HG02943 (cell line): ENCODE results near the gene MAP7D2.

Source experiments
- ATAC-seq: cut with Tn5 transposase; IDR thresholded peaks from one replicate; pipeline ENCODE4 v1.9.1; 2021; ENCODE audit warnings: mild to moderate bottlenecking, low read depth, moderate library complexity; ENCODE audit not compliant: unreplicated experiment

The MAP7D2 gene

GRCh38 chrX:20053537-20053936 is 63.2 kb downstream of the MAP7D2 start:
- no peak for ATAC-seq

- ATAC-seq: no peak
Observed at GRCh38 chrX:20046864-20047263, 69.8 kb downstream of the MAP7D2 start.

- no peak for ATAC-seq
Observed at GRCh38 chrX:20046223-20046622, 70.5 kb downstream of the MAP7D2 start.

GRCh38 chrX:20042221-20042620 is 74.5 kb downstream of the MAP7D2 start:
- ATAC-seq: no peak

- ATAC-seq: no peak
Observed at GRCh38 chrX:20038966-20039365, 77.7 kb downstream of the MAP7D2 start.

- ATAC-seq: no peak
Observed at GRCh38 chrX:20037186-20037585, 79.5 kb downstream of the MAP7D2 start.

- no peak for ATAC-seq
Observed at GRCh38 chrX:20032201-20032600, 84.5 kb downstream of the MAP7D2 start.

- peak; percentile 79 for ATAC-seq
Observed at GRCh38 chrX:20029728-20030127, 87.0 kb downstream of the MAP7D2 start.

GRCh38 chrX:20028588-20028987 is 88.1 kb downstream of the MAP7D2 start:
- no peak for ATAC-seq

GRCh38 chrX:20026278-20026677 is 90.4 kb downstream of the MAP7D2 start:
- ATAC-seq: no peak

GRCh38 chrX:20019672-20020365 is 96.9 kb downstream of the MAP7D2 start:
- ATAC-seq: no peak

GRCh38 chrX:20016616-20016945 is 100.1 kb downstream of the MAP7D2 start:
- no peak for ATAC-seq

- ATAC-seq: no peak
Observed at GRCh38 chrX:20015945-20016615, 100.6 kb downstream of the MAP7D2 start.

GRCh38 chrX:20015422-20015821 is 101.3 kb downstream of the MAP7D2 start:
- peak; percentile 67 for ATAC-seq

GRCh38 chrX:20011608-20012007 is 105.1 kb downstream of the MAP7D2 start:
- no peak for ATAC-seq

- ATAC-seq: no peak
Observed at GRCh38 chrX:20007962-20008622, 108.6 kb downstream of the MAP7D2 start.

- no peak for ATAC-seq
Observed at GRCh38 chrX:20005883-20006282, 110.8 kb downstream of the MAP7D2 start.

GRCh38 chrX:20001588-20001987 is 115.1 kb downstream of the MAP7D2 start:
- ATAC-seq: no peak

- ATAC-seq: no peak
Observed at GRCh38 chrX:19991350-19991718, 125.4 kb downstream of the MAP7D2 start.

GRCh38 chrX:19990556-19991349 is 126.0 kb downstream of the MAP7D2 start, which contains the start of gene BCLAF3:
Gene BCLAF3, minus strand, starts transcription at chrX:19991061. Its CDS starts 20,797 bp downstream, at chrX:19970264.
- peak; percentile 81 for ATAC-seq

GRCh38 chrX:19990151-19990555 is 126.6 kb downstream of the MAP7D2 start:
- ATAC-seq: peak; percentile 28
